H1 (cell line): ENCODE data around the gene SLC43A2. TPM values are rescaled to one million over a fixed set of nuclear protein-coding genes. Genes with fewer than 3 reads are reported as not detected.

Source experiments
- CTCF ChIA-PET: fragments of 300-600 bp; sonication (Branson Sonifier 250); formaldehyde crosslinking; loops from one replicate; lab custom pipeline; 2021; ENCODE audit not compliant: partially characterized antibody; lab: Charles Lee
- POLR2A ChIA-PET: fragments of 300-600 bp; sonication (Branson Sonifier 250); formaldehyde crosslinking; loops from one replicate; lab custom pipeline; 2021; ENCODE audit warnings: inconsistent platforms; ENCODE audit not compliant: partially characterized antibody; lab: Charles Lee
- DNase-seq, 2 experiments: peaks; one replicate each; pipeline versions ENCODE4 v3.0.0 to v3.0.0-alpha.2; 2010 to 2022; ENCODE audit warnings: low spot score in 2 of 2, low read depth in 1 of 2, mixed read lengths in 1 of 2
- FAIRE-seq: peaks from 2 replicates; lab custom pipeline; 2011; peaks lifted over from hg19 to GRCh38; lab: Jason Lieb, UNC
- H2AFZ ChIP-seq: 2 replicates; pipeline ENCODE4 v1.8.1; 2012; ENCODE audit warnings: low read length, inconsistent platforms
- H2AK5ac ChIP-seq: 2 replicates; pipeline ENCODE4 v1.6.1; 2013; ENCODE audit warnings: low read depth, low read length
- H2BK120ac ChIP-seq: replicated peaks from 2 replicates; pipeline ENCODE3; 2013; ENCODE audit warnings: low read depth, low read length, inconsistent platforms
- H2BK12ac ChIP-seq: 2 replicates; pipeline ENCODE4 v1.6.1; 2013; ENCODE audit warnings: low read depth, low read length
- H2BK15ac ChIP-seq: 2 replicates; pipeline ENCODE4 v1.6.1; 2013; ENCODE audit warnings: low read length
- H2BK20ac ChIP-seq: 2 replicates; pipeline ENCODE4 v1.6.1; 2013; ENCODE audit warnings: low read length
- H2BK5ac ChIP-seq: 2 replicates; pipeline ENCODE4 v1.6.1; 2013; ENCODE audit warnings: low read depth, low read length
- H3K14ac ChIP-seq: 2 replicates; pipeline ENCODE4 v1.6.1; 2013; ENCODE audit warnings: inconsistent platforms; ENCODE audit not compliant: insufficient read length
- H3K18ac ChIP-seq: 2 replicates; pipeline ENCODE4 v1.6.1; 2013; ENCODE audit warnings: low read length; ENCODE audit errors: extremely low read depth
- H3K23ac ChIP-seq: 2 replicates; pipeline ENCODE4 v1.6.1; 2013; ENCODE audit warnings: inconsistent platforms; ENCODE audit not compliant: insufficient read length
- H3K23me2 ChIP-seq: 2 replicates; pipeline ENCODE4 v1.6.1; 2013; ENCODE audit warnings: low read depth, low read length
- H3K27ac ChIP-seq: 2 replicates; pipeline ENCODE4 v1.6.1; 2011; ENCODE audit warnings: low read depth, low read length, inconsistent platforms
- H3K27me3 ChIP-seq, 4 experiments: replicated peaks in 1 of 4; 1 replicate in 1 of 4; 2 replicates in 3 of 4; pipeline versions ENCODE4 v1.6.1 to v1.8.1; 2011 to 2013; ENCODE audit warnings: low read length in 3 of 4, mild to moderate bottlenecking in 3 of 4, inconsistent platforms in 2 of 4, mixed read lengths in 2 of 4, moderate library complexity in 1 of 4; ENCODE audit not compliant: control insufficient read depth in 3 of 4, insufficient read depth in 3 of 4; ENCODE audit errors: extremely low read depth in 1 of 4
- H3K36me3 ChIP-seq, 4 experiments: 2 replicates each; pipeline versions ENCODE4 v1.6.1 to v1.8.1; 2011 to 2013; ENCODE audit warnings: mild to moderate bottlenecking in 4 of 4, low read length in 3 of 4, moderate library complexity in 2 of 4, control low read depth in 1 of 4, inconsistent platforms in 1 of 4; ENCODE audit not compliant: insufficient read depth in 4 of 4, control insufficient read depth in 2 of 4
- H3K4ac ChIP-seq: replicated peaks from 2 replicates; pipeline ENCODE3; 2013; ENCODE audit warnings: low read length, low read depth, mixed read lengths, inconsistent platforms; ENCODE audit not compliant: insufficient read length
- H3K4me1 ChIP-seq, 4 experiments: replicated peaks in 1 of 4; 1 replicate in 1 of 4; 2 replicates in 3 of 4; pipeline versions ENCODE4 v1.6.1 to v1.8.1; 2011 to 2013; ENCODE audit warnings: low read length in 3 of 4, inconsistent platforms in 2 of 4, mixed read lengths in 1 of 4; ENCODE audit not compliant: insufficient read depth in 4 of 4, control insufficient read depth in 3 of 4
- H3K4me2 ChIP-seq, 2 experiments: 2 replicates each; pipeline versions ENCODE4 v1.6.1 to v1.8.1; 2011 to 2013; ENCODE audit warnings: low read depth in 2 of 2, low read length in 2 of 2, control low read depth in 1 of 2, inconsistent platforms in 1 of 2, mild to moderate bottlenecking in 1 of 2; ENCODE audit not compliant: insufficient read depth in 1 of 2
- H3K4me3 ChIP-seq, 4 experiments: fragments of 200-600, 300-600 bp in 1 of 4; sonication (generic), shearing (Covaris generic), sonication (Bioruptor Twin) in 1 of 4; 2 replicates each; pipeline versions ENCODE4 v1.5.1 to v1.8.1; 2011 to 2016; ENCODE audit warnings: low read length in 4 of 4, low read depth in 3 of 4, control low read depth in 2 of 4, inconsistent platforms in 2 of 4, mild to moderate bottlenecking in 2 of 4, mixed read lengths in 1 of 4, moderate library complexity in 1 of 4; ENCODE audit not compliant: insufficient read depth in 2 of 4; ENCODE audit errors: extremely low read depth in 1 of 4
- H3K56ac ChIP-seq: replicated peaks from 2 replicates; pipeline ENCODE3; 2013; ENCODE audit warnings: low read depth, mild to moderate bottlenecking, mixed read lengths, low read length, inconsistent platforms; ENCODE audit not compliant: insufficient read length
- H3K79me1 ChIP-seq: 2 replicates; pipeline ENCODE4 v1.6.1; 2013; ENCODE audit warnings: low read depth, low read length, control low read depth
- H3K79me2 ChIP-seq, 2 experiments: 2 replicates each; pipeline versions ENCODE4 v1.6.1 to v1.8.1; 2012 to 2013; ENCODE audit warnings: low read length in 2 of 2, mild to moderate bottlenecking in 2 of 2, inconsistent platforms in 1 of 2; ENCODE audit not compliant: insufficient read depth in 2 of 2, control insufficient read depth in 1 of 2
- H3K9ac ChIP-seq, 4 experiments: replicated peaks in 1 of 4; 1 replicate in 1 of 4; 2 replicates in 3 of 4; pipeline versions ENCODE4 v1.6.1 to v1.8.1; 2011 to 2013; ENCODE audit warnings: low read depth in 3 of 4, low read length in 3 of 4, control low read depth in 2 of 4, mild to moderate bottlenecking in 2 of 4, moderate library complexity in 2 of 4, inconsistent platforms in 1 of 4; ENCODE audit errors: extremely low read depth in 1 of 4
- H3K9me3 ChIP-seq, 2 experiments: 2 replicates each; pipeline versions ENCODE4 v1.6.1 to v1.8.1; 2012 to 2013; ENCODE audit warnings: mild to moderate bottlenecking in 2 of 2, moderate library complexity in 2 of 2, control low read depth in 1 of 2, inconsistent platforms in 1 of 2, low read depth in 1 of 2, low read length in 1 of 2, mixed read lengths in 1 of 2; ENCODE audit not compliant: insufficient read depth in 2 of 2
- H4K20me1 ChIP-seq, 2 experiments: replicated peaks in 1 of 2; 2 replicates each; pipeline versions ENCODE3 to v1.8.1; 2011 to 2013; ENCODE audit warnings: inconsistent platforms in 2 of 2, low read length in 2 of 2, mild to moderate bottlenecking in 1 of 2; ENCODE audit not compliant: insufficient read depth in 2 of 2, control insufficient read depth in 1 of 2
- H4K5ac ChIP-seq: 2 replicates; pipeline ENCODE4 v1.6.1; 2013; ENCODE audit warnings: low read length, low read depth, mixed read lengths, inconsistent platforms; ENCODE audit not compliant: insufficient read length
- H4K8ac ChIP-seq: 2 replicates; pipeline ENCODE4 v1.8.0; 2013; ENCODE audit warnings: mild to moderate bottlenecking, moderate library complexity, low read length, inconsistent platforms; ENCODE audit not compliant: insufficient read depth; ENCODE audit errors: extremely low read depth
- H4K91ac ChIP-seq: replicated peaks from 2 replicates; pipeline ENCODE3; 2013; ENCODE audit warnings: low read length, mixed read lengths, inconsistent platforms; ENCODE audit not compliant: insufficient read length
- CTCF ChIP-seq, 3 experiments: IDR thresholded peaks; 1 replicate in 2 of 3; 2 replicates in 1 of 3; pipeline versions ENCODE4 v1.5.1 to v1.6.1; 2011; ENCODE audit warnings: low read length in 3 of 3, mild to moderate bottlenecking in 3 of 3, inconsistent platforms in 2 of 3, low read depth in 1 of 3, moderate library complexity in 1 of 3; ENCODE audit not compliant: insufficient read depth in 1 of 3; ENCODE audit errors: control extremely low read depth in 1 of 3
- EZH2 ChIP-seq: fragments of 200-600 bp; sonication (generic); IDR thresholded peaks from 2 replicates; pipeline ENCODE4 v1.7.1; 2012; ENCODE audit warnings: low read depth, mild to moderate bottlenecking, moderate library complexity, low read length, inconsistent platforms; ENCODE audit not compliant: severe bottlenecking
- WGBS, 2 experiments: shearing (Covaris generic) in 1 of 2; methylation state at CpG; one replicate each; pipeline versions ENCODE4 v1.1.6 to v1.1.7; 2013 to 2015; ENCODE audit warnings: low lambda C conversion rate in 2 of 2, mixed read lengths in 2 of 2, inconsistent platforms in 1 of 2, low coverage in 1 of 2, missing lambda C conversion rate in 1 of 2; ENCODE audit not compliant: insufficient replicate concordance in 2 of 2, insufficient coverage in 1 of 2, insufficient read length in 1 of 2; ENCODE audit errors: extremely low coverage in 1 of 2, missing lambda C conversion rate in 1 of 2; 5-methylcytosine and 5-hydroxymethylcytosine counted together
- polyA plus RNA-seq, 7 experiments: library from polyadenylated mRNA; depleted of rRNA in 3 of 7; stranded (reverse) in 5 of 7; unstranded in 2 of 7; fragments of >200 nt in 5 of 7; fragments of 200-250 nt in 2 of 7; gene quantifications; 1 replicate in 5 of 7; 2 replicates in 1 of 7; 4 replicates in 1 of 7; pipeline versions ENCODE4 v1.2.1 to v1.2.3, GENCODE V29; 2011 to 2013; ENCODE audit warnings: missing spikeins in 2 of 7, mixed read lengths in 2 of 7
- total RNA-seq: library from RNA; stranded (reverse); fragmentation: NEBNext Ultra II Directional; extraction: Animal tissue kit (Norgen Biotek cat#: 25700); gene quantifications from 2 replicates; pipeline ENCODE4 v1.2.1, GENCODE V29; 2021

Gene SLC43A2
- total and polyA plus RNA-seq, 2 of the 8 experiments (the other 6 are each of a cell fraction or from before 2014, with no cell fraction given) = 6.6 to 10.5 TPM

GRCh38 chr17:1560858-1561355, 67.7 kb downstream of the SLC43A2 start:
- H3K23ac ChIP-seq = no peak overlapping the region
- POLR2A ChIA-PET = interaction anchor here (0.7 to 3.3 kb wide), 7 partner anchors 13 to 79 kb away, joined by 3 to 14 read pairs (median 4); partner anchors contain the start of gene INPP5K

More at GRCh38 chr17:1560858-1561355, 67.7 kb downstream of the SLC43A2 start:
- no peak overlapping the region for H2AK5ac ChIP-seq
- no peak overlapping the region for H3K18ac ChIP-seq
- H2BK20ac ChIP-seq = no peak overlapping the region
- no peak for DNase-seq
- H3K4me3 ChIP-seq = peak overlapping the region; percentile 45 to 89 (median 68); a peak in 7 of 8 replicates
- peaks cover 0 to 3% (median 1%) of the 10 kb centered on the region in 4 experiments; a peak in 4 of 8 replicates for H3K36me3 ChIP-seq
- TF ChIP-seq CTCF (IDR thresholded peaks at IDR 0.05; ENCODE audit: control extremely low read depth in 1 of 3, insufficient read depth in 1 of 3, low read depth in 1 of 3, low read length in 3 of 3) = no peak
- TF ChIP-seq EZH2 = peak; percentile 29
- H3K56ac ChIP-seq = no peak overlapping the region
- WGBS, 2 experiments = 89% methylated on average over 7 of the region's 7 CpGs; no CpG with 5 or more reads in 1 of the 2 experiments
- CTCF ChIA-PET = interaction anchor here (0.8 to 1.7 kb wide), 10 partner anchors 11 to 88 kb away, joined by 3 to 9 read pairs (median 4); partner anchors contain the start of gene SLC43A2
- no peak for FAIRE-seq
- H3K79me1 ChIP-seq = peaks cover 23% of the 10 kb centered on the region
- peaks cover 7 to 49% of the 10 kb centered on the region in 2 experiments; a peak in 3 of 4 replicates for H3K79me2 ChIP-seq
- no peak overlapping the region for H2BK12ac ChIP-seq
- H3K27me3 ChIP-seq = peaks cover 0 to 4% (median 0%) of the 10 kb centered on the region in 4 experiments; a peak in 1 of 7 replicates
- H2BK5ac ChIP-seq = no peak overlapping the region
- H2BK120ac ChIP-seq = no peak overlapping the region
- H3K23me2 ChIP-seq = peaks cover 4% of the 10 kb centered on the region; the same call in 1 of the 2 replicates
- peak overlapping the region in 1 of 4 experiments; percentile 81; a peak in 2 of 7 replicates for H3K9ac ChIP-seq
- H2AFZ ChIP-seq = no peak overlapping the region
- H2BK15ac ChIP-seq = no peak overlapping the region
- no peaks in the 10 kb centered on the region for H3K9me3 ChIP-seq
- no peak overlapping the region for H4K8ac ChIP-seq
- no peak overlapping the region for H3K14ac ChIP-seq
- H3K4me1 ChIP-seq = peaks cover 0 to 10% (median 5%) of the 10 kb centered on the region in 4 experiments; a peak in 4 of 7 replicates
- H4K5ac ChIP-seq = no peak overlapping the region
- H4K91ac ChIP-seq = no peak overlapping the region
- no peak overlapping the region for H3K4ac ChIP-seq
- H3K27ac ChIP-seq = no peak overlapping the region
- peak overlapping the region; percentile 93 to 97 for H3K4me2 ChIP-seq
- peaks cover 20 to 28% of the 10 kb centered on the region in 2 experiments for H4K20me1 ChIP-seq
